GM10266 (cell line): Measurements from ENCODE around the gene FDPS.

Experiments used
- DNase-seq: peaks from one replicate; pipeline ENCODE4 v3.0.0; 2012; ENCODE audit errors: extremely low spot score
- TF ChIP-seq, protein P1 (sequence below): IDR thresholded peaks from 2 replicates; pipeline ENCODE4 v1.5.1; 2012; ENCODE audit warnings: mild to moderate bottlenecking, low read depth; ENCODE audit not compliant: control insufficient read depth, insufficient read depth; ENCODE audit errors: missing control alignments

FDPS gene

GRCh38 chr1:155307247-155307740 is 1.4 kb upstream of the FDPS start:
- TF ChIP-seq, protein P1, sequence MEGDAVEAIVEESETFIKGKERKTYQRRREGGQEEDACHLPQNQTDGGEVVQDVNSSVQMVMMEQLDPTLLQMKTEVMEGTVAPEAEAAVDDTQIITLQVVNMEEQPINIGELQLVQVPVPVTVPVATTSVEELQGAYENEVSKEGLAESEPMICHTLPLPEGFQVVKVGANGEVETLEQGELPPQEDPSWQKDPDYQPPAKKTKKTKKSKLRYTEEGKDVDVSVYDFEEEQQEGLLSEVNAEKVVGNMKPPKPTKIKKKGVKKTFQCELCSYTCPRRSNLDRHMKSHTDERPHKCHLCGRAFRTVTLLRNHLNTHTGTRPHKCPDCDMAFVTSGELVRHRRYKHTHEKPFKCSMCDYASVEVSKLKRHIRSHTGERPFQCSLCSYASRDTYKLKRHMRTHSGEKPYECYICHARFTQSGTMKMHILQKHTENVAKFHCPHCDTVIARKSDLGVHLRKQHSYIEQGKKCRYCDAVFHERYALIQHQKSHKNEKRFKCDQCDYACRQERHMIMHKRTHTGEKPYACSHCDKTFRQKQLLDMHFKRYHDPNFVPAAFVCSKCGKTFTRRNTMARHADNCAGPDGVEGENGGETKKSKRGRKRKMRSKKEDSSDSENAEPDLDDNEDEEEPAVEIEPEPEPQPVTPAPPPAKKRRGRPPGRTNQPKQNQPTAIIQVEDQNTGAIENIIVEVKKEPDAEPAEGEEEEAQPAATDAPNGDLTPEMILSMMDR: peak; percentile 25

GRCh38 chr1:155309423-155310021 is 856 bp downstream of the FDPS start:
- no peak for DNase-seq

More at GRCh38 chr1:155307247-155307740, 1.4 kb upstream of the FDPS start:
- DNase-seq: no peak

GRCh38 chr1:155313261-155313660 is 4.6 kb downstream of the FDPS start:
- DNase-seq: no peak
- TF ChIP-seq, protein P1: no peak

More at GRCh38 chr1:155309423-155310021, 856 bp downstream of the FDPS start:
- TF ChIP-seq, protein P1: no peak

GRCh38 chr1:155316922-155317321 is 8.3 kb downstream of the FDPS start:
- TF ChIP-seq, protein P1: no peak
- DNase-seq: no peak

- no peak for DNase-seq
- TF ChIP-seq, protein P1: no peak
These were observed 9.4 kb downstream of the FDPS start for GRCh38 chr1:155318082-155318481.

- no peak for DNase-seq
- TF ChIP-seq, protein P1: no peak
These were observed 10.9 kb downstream of the FDPS start for GRCh38 chr1:155319536-155319935.

- TF ChIP-seq, protein P1: no peak
- no peak for DNase-seq
These were observed 11.6 kb downstream of the FDPS start for GRCh38 chr1:155320252-155320651.
